ENCODE measurements around the gene CLGN.

GRCh38 chr4:140400111-140400510 is 27.3 kb downstream of the CLGN start:
- no peak for TF ChIP-seq CTCF (conservative IDR thresholded peaks at IDR 0.05; ENCODE audit: low read length)
- no peak for TF ChIP-seq EZH2phosphoT487 (IDR thresholded peaks at IDR 0.05; ENCODE audit: borderline replicate concordance)
